Karpas-422 (cell line): Measurements from ENCODE around the gene C1QL4. TPM values are rescaled to one million over a fixed set of nuclear protein-coding genes. Genes with fewer than 3 reads are reported as not detected.

Experiments
- DNase-seq: peaks from one replicate; pipeline ENCODE4 v3.0.0-alpha.2; 2015
- H2AFZ ChIP-seq: fragments of 200-600 bp; sonication (generic); 2 replicates; pipeline ENCODE4 v1.6.1; 2014; ENCODE audit warnings: antibody characterized with exemption, low read length, mixed read lengths
- H3K27ac ChIP-seq: fragments of 200-600 bp; sonication (generic); 2 replicates; pipeline ENCODE4 v1.5.1; 2014; ENCODE audit warnings: mild to moderate bottlenecking, low read length, moderate library complexity
- H3K27me3 ChIP-seq: fragments of 200-600 bp; sonication (generic); 2 replicates; pipeline ENCODE4 v1.6.1; 2014; ENCODE audit warnings: low read length, mixed read lengths
- H3K36me3 ChIP-seq: fragments of 200-600 bp; sonication (generic); 2 replicates; pipeline ENCODE4 v1.6.1; 2014; ENCODE audit warnings: low read length, mixed read lengths; ENCODE audit not compliant: insufficient read depth
- H3K4me1 ChIP-seq: fragments of 200-600 bp; sonication (generic); 2 replicates; pipeline ENCODE4 v1.6.1; 2014; ENCODE audit warnings: mild to moderate bottlenecking, low read length, mixed read lengths
- H3K4me2 ChIP-seq: fragments of 200-600 bp; sonication (generic); 2 replicates; pipeline ENCODE4 v1.6.1; 2014; ENCODE audit warnings: low read length, low read depth, mild to moderate bottlenecking; ENCODE audit not compliant: poor library complexity, severe bottlenecking
- H3K4me3 ChIP-seq: fragments of 200-600 bp; sonication (generic); 2 replicates; pipeline ENCODE4 v1.5.1; 2014; ENCODE audit warnings: mild to moderate bottlenecking, antibody characterized with exemption, low read length, mixed read lengths
- H3K79me2 ChIP-seq: fragments of 200-600 bp; sonication (generic); 2 replicates; pipeline ENCODE4 v1.6.1; 2014; ENCODE audit warnings: mild to moderate bottlenecking, low read length, mixed read lengths
- H3K9ac ChIP-seq: fragments of 200-600 bp; sonication (generic); 2 replicates; pipeline ENCODE4 v1.6.0; 2014; ENCODE audit warnings: low read length
- H3K9me2 ChIP-seq: fragments of 200-600 bp; sonication (generic), shearing (Covaris generic); replicated peaks from 2 replicates; pipeline ENCODE4 v1.6.0; 2014; ENCODE audit warnings: mild to moderate bottlenecking, low read length, moderate library complexity; ENCODE audit not compliant: insufficient read depth
- H3K9me3 ChIP-seq: fragments of 300-700, 200-600 bp; sonication (generic); 2 replicates; pipeline ENCODE4 v1.6.1; 2014; ENCODE audit warnings: low read length, mixed read lengths
- H4K20me1 ChIP-seq: fragments of 200-600 bp; sonication (generic); 2 replicates; pipeline ENCODE4 v1.6.1; 2014; ENCODE audit warnings: mild to moderate bottlenecking, antibody characterized with exemption, low read length, low read depth; ENCODE audit not compliant: insufficient read depth
- total RNA-seq: library from RNA; depleted of rRNA; stranded (reverse); fragments of >200 nt; shearing (Covaris generic); gene quantifications from 2 replicates; pipeline ENCODE4 v1.2.3, GENCODE V29; 2014; ENCODE audit warnings: low replicate concordance

C1QL4 gene
- total RNA-seq, 1 experiment from 2014 or later: not detected

- H3K27ac ChIP-seq: no peak overlapping the region
- H3K27me3 ChIP-seq: no peaks in the 10 kb centered on the region
- H3K79me2 ChIP-seq: no peaks in the 10 kb centered on the region
- H3K4me3 ChIP-seq: peak overlapping the region; percentile 42; the same call in 1 of the 2 replicates
- no peaks in the 10 kb centered on the region for H3K9me2 ChIP-seq
- peak overlapping the region; percentile 51 for H3K4me2 ChIP-seq
- no peak overlapping the region for H3K9ac ChIP-seq
- peaks cover 16% of the 10 kb centered on the region for H3K4me1 ChIP-seq
- no peaks in the 10 kb centered on the region for H3K36me3 ChIP-seq
- DNase-seq: peak; percentile 81
- H4K20me1 ChIP-seq: no peaks in the 10 kb centered on the region
- H3K9me3 ChIP-seq: no peaks in the 10 kb centered on the region
- H2AFZ ChIP-seq: no peak overlapping the region
These were observed 39.9 kb downstream of the C1QL4 start for GRCh38 chr12:49296836-49297694.

DNA sequence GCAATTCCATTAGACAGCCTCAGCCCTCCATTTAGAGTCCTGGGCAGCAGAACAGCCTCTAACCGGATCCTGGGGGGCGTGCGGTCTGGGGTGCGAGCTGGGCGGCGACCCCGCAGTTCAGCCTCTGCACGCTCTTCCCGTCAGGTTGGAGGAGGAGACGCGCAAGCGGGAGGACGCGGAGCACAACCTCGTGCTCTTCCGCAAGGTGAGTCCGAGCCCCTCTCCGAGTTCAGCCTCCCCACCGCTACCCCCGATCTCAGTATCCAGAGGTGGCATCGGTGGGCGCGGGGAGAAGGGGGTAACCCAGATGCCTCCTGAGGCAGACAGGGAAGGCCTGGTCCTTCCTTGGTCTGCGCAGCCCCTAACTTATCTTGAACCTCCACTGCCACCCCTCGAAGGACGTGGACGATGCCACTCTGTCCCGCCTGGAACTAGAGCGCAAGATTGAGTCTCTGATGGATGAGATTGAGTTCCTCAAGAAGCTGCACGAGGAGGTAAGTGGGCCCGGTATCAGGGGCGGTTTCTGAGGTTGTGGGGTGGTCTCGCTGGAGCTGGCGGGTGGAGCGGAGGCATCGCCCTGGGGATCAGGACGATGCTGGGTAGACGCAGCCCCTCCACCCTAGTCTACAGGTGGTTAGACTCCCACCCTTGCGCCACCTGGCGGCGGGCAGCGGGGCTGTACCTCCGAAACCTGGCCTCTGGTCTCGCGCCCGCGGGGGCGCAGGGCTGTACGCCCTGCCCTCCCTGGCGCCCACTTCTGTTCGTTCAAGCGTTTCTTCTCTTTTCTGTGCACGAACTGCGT, 40.8 kb downstream of the C1QL4 start:
- no peaks in the 10 kb centered on the region for H3K79me2 ChIP-seq
- H3K9me2 ChIP-seq: no peaks in the 10 kb centered on the region
- no peaks in the 10 kb centered on the region for H3K27me3 ChIP-seq
- H3K36me3 ChIP-seq: no peaks in the 10 kb centered on the region
- H3K4me3 ChIP-seq: peak overlapping the region; percentile 42; the same call in 1 of the 2 replicates
- peaks cover 12% of the 10 kb centered on the region for H3K4me1 ChIP-seq
- DNase-seq: peak; percentile 85
- H3K9ac ChIP-seq: no peak overlapping the region
- H2AFZ ChIP-seq: no peak overlapping the region
- no peak overlapping the region for H3K27ac ChIP-seq
- no peaks in the 10 kb centered on the region for H4K20me1 ChIP-seq
- no peaks in the 10 kb centered on the region for H3K9me3 ChIP-seq
- H3K4me2 ChIP-seq: peak overlapping the region; percentile 51

DNA sequence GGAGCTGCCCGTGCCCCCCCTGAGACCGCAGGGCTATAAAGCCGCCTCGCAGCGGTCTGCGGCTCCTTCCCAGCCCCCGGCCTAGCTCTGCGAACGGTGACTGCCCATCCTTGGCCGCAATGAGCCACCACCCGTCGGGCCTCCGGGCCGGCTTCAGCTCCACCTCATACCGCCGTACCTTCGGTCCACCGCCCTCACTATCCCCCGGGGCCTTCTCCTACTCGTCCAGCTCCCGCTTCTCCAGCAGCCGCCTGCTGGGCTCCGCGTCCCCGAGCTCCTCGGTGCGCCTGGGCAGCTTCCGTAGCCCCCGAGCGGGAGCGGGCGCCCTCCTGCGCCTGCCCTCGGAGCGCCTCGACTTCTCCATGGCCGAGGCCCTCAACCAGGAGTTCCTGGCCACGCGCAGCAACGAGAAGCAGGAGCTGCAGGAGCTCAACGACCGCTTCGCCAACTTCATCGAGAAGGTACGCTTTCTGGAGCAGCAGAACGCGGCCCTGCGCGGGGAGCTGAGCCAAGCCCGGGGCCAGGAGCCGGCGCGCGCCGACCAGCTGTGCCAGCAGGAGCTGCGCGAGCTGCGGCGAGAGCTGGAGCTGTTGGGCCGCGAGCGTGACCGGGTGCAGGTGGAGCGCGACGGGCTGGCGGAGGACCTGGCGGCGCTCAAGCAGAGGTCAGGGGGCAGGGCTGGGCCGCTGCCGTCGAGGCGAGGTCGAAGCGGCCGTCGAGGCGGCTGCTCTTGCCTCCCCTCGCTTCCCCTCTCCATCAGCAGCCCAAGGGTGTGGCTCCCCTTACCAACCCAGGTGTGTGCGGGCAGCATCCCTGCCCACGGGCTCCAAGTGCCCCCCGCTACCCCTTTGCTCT, 41.7 kb downstream of the C1QL4 start, which contains the start of gene PRPH:
PRPH (plus strand) TSS at position 66 of the 855 bp plus-strand sequence; CDS start at position 120, 54 bp downstream.
- H3K4me3 ChIP-seq: no peak within 1 kb of the TSS
- no peak within 1 kb of the TSS for H3K9ac ChIP-seq
- H3K27ac ChIP-seq: no peak within 1 kb of the TSS
- DNase-seq: no peak
- H3K9me2 ChIP-seq: no peaks in the 10 kb centered on the region
- no peaks in the 10 kb centered on the region for H3K79me2 ChIP-seq
- no peaks in the 10 kb centered on the region for H3K9me3 ChIP-seq
- H3K4me1 ChIP-seq: peaks cover 12% of the 10 kb centered on the region
- H2AFZ ChIP-seq: no peak within 1 kb of the TSS
- H3K4me2 ChIP-seq: no peak within 1 kb of the TSS
- no peaks in the 10 kb centered on the region for H4K20me1 ChIP-seq
- no peaks in the 10 kb centered on the region for H3K27me3 ChIP-seq
- H3K36me3 ChIP-seq: no peaks in the 10 kb centered on the region

GRCh38 chr12:49294804-49295081, 42.2 kb downstream of the C1QL4 start:
- Histone ChIP-seq H3K9me2 (no peaks in the 10 kb centered on the region), H4K20me1 (no peaks in the 10 kb centered on the region), H3K36me3 (no peaks in the 10 kb centered on the region), H3K9ac (no peak overlapping the region), H3K4me1 (peaks cover 12% of the 10 kb centered on the region), H3K79me2 (no peaks in the 10 kb centered on the region), H3K27ac (no peak overlapping the region), H3K27me3 (no peaks in the 10 kb centered on the region), H3K4me3 (no peak overlapping the region), H3K9me3 (no peaks in the 10 kb centered on the region), H3K4me2 (no peak overlapping the region), H2AFZ (no peak overlapping the region)
- no peak for DNase-seq

GRCh38 chr12:49294086-49294803, 42.7 kb downstream of the C1QL4 start:
- Histone ChIP-seq H3K4me3 (no peak overlapping the region), H3K4me1 (peaks cover 12% of the 10 kb centered on the region), H4K20me1 (no peaks in the 10 kb centered on the region), H3K27me3 (no peaks in the 10 kb centered on the region), H3K4me2 (no peak overlapping the region), H3K36me3 (no peaks in the 10 kb centered on the region), H3K79me2 (no peaks in the 10 kb centered on the region), H2AFZ (no peak overlapping the region), H3K27ac (no peak overlapping the region), H3K9me2 (no peaks in the 10 kb centered on the region), H3K9ac (no peak overlapping the region), H3K9me3 (no peaks in the 10 kb centered on the region)
- no peak for DNase-seq

DNA sequence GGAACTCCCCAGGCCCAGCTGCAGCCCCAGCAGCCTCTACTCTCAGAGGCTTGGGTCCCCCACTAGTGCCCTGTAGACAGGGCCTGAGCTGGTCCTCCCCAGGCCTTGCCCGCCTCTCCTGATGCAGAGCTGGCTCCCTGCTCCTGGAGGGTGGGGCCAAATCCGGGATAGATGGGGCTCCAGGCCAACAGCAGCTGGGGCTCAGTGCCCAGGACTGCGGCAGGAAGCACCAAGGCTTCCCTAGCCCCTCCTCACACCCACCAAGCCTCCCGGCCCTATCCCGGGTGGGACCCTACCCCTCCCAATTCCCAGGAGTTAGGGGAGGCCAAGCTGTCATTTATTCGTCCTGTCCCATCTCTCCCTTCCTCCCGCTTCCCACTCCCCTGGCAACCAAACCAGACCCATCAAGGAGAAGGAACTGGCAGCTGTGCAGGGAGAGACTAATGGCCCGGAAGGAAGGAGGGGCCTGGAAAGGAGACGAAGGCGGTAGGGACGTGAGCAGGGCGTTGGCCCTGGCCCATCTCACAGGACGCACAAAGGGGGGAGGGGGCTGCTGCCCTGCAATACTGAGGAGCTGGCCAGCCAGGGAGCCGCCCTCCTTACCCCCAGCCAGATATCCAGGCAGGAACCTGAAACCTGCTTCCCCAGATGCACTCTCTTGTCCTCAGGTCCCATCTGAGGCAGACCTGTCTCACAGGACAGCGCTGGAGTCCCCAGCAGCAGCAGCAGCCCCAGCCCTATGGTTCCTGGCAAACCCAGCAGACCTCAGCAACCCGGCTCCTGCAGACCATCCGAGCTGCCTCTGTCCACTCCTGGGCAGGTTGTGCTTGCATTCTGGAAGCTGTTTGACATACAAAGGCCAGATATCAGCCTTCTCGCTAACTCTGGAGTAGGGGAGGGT, 43.7 kb downstream of the C1QL4 start:
- H4K20me1 ChIP-seq: no peaks in the 10 kb centered on the region
- H3K36me3 ChIP-seq: no peaks in the 10 kb centered on the region
- H3K4me1 ChIP-seq: peaks cover 12% of the 10 kb centered on the region
- H3K4me2 ChIP-seq: no peak overlapping the region
- H3K79me2 ChIP-seq: no peaks in the 10 kb centered on the region
- no peak for DNase-seq
- no peak overlapping the region for H3K27ac ChIP-seq
- no peak overlapping the region for H3K4me3 ChIP-seq
- no peaks in the 10 kb centered on the region for H3K9me3 ChIP-seq
- no peak overlapping the region for H2AFZ ChIP-seq
- no peaks in the 10 kb centered on the region for H3K9me2 ChIP-seq
- no peak overlapping the region for H3K9ac ChIP-seq
- H3K27me3 ChIP-seq: no peaks in the 10 kb centered on the region

- Histone ChIP-seq H3K4me2 (no peak overlapping the region), H3K27me3 (no peaks in the 10 kb centered on the region), H3K4me3 (no peak overlapping the region), H3K36me3 (no peaks in the 10 kb centered on the region), H3K9me2 (no peaks in the 10 kb centered on the region), H2AFZ (no peak overlapping the region), H3K4me1 (peaks cover 10% of the 10 kb centered on the region), H4K20me1 (no peaks in the 10 kb centered on the region), H3K27ac (no peak overlapping the region), H3K79me2 (no peaks in the 10 kb centered on the region), H3K9me3 (no peaks in the 10 kb centered on the region), H3K9ac (no peak overlapping the region)
- DNase-seq: no peak
These were observed 44.3 kb downstream of the C1QL4 start for GRCh38 chr12:49292729-49293055.
